ENCODE measurements around the gene DEDD.

DNA sequence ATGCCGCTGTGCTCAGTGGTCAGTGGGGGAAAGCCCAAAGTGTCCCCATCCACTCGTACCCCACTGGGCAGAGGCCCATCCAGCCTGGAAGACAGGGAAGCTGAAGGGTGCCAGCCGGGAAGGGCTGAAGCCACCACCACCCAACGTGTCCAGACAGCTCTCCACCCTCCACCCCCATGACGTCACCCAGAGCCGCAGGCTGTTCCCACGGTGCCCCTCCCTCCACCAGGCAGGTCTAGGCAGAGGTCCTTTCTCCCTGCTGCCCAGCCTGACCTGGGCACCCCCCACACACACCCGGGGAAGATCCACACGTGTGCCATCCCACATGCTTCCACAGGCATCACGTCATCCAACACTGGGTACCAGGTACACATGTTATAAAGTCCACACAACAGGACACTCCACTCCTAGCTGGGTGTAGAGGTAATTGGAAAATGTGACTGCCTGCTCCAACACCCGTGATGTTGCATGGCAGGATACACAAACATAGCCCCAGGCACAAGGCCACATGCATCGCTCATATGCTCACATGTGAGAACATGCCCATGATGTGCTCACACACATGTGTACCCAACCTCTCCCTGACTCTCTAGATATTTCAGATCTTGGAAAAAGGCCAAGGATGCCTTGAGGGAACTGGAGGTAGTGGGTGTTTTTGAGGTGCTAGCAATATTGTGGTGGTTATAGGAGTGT lies 57.6 kb downstream of the DEDD start:
- TF ChIP-seq POLR2A (IDR thresholded peaks at IDR 0.05) (no peak), POLR2AphosphoS5 (IDR thresholded peaks at IDR 0.05) (no peak)
- TF ChIP-seq, protein P1, sequence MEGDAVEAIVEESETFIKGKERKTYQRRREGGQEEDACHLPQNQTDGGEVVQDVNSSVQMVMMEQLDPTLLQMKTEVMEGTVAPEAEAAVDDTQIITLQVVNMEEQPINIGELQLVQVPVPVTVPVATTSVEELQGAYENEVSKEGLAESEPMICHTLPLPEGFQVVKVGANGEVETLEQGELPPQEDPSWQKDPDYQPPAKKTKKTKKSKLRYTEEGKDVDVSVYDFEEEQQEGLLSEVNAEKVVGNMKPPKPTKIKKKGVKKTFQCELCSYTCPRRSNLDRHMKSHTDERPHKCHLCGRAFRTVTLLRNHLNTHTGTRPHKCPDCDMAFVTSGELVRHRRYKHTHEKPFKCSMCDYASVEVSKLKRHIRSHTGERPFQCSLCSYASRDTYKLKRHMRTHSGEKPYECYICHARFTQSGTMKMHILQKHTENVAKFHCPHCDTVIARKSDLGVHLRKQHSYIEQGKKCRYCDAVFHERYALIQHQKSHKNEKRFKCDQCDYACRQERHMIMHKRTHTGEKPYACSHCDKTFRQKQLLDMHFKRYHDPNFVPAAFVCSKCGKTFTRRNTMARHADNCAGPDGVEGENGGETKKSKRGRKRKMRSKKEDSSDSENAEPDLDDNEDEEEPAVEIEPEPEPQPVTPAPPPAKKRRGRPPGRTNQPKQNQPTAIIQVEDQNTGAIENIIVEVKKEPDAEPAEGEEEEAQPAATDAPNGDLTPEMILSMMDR (IDR thresholded peaks at IDR 0.05): no peak
